ENCODE measurements around the gene FAM217A.
"Not testable (repeated sequence)": the region's sequence is repeated elsewhere in the genome, so short reads cannot be mapped to it uniquely, and the experiment has no call there.

FAM217A gene, protein sequence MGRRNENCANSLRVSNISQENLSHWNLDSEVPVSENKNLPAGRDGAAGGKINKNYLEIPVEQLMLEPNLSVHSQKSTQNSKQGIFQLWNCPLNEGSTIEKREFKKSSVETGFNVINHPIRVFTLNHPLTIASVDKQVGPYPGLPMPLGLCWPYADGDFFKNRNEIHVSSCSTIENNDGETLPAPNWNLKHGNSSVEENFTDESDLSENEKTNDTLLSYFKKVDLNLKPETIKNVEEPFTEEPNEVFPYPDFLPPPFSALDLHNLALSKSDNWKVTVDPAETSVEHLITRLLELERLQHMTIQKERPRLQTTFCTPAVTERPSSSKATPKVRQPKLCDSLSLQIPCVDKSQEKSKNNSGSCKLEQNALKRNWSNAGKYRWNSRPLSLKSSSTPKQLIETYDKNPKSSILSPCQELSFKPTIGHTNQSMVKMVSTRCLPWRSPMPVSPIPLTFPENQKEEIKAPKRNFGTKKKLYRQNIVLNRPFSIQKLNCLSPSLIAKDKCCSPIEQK

GRCh38 chr6:4078691-4079471, at the start of gene FAM217A:
FAM217A (minus strand) TSS chr6:4079137; CDS start chr6:4077414, 1,723 bp downstream.
- DNase-seq (ENCODE audit: low spot score) = no peak

GRCh38 chr6:4128072-4128471, 49.1 kb upstream of the FAM217A start:
- DNase-seq (ENCODE audit: low spot score) = no peak

GRCh38 chr6:4125933-4126864, 47.3 kb upstream of the FAM217A start:
- DNase-seq (ENCODE audit: low spot score) = no peak

DNA sequence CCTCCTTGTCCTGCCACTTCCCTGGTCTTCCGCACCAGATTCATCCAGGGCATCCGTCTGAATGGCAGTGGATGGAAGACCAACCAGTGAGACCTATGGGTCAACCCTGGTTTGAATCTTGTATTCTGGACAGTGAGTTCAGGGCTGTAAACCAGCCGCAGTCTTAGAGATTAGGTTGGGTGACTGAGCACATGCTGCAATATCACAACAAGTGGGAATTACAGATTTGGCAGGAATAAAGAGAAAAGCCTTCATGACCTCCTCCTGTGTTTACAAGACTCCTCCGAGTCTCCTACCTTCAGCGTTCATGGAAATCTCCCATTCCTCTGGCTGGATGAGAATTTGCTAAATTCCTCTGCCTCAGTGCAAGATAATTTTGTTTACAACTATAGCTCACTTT, 46.6 kb upstream of the FAM217A start:
- no peak for DNase-seq (ENCODE audit: low spot score)

- DNase-seq (ENCODE audit: low spot score) = no peak
Observed at GRCh38 chr6:4124351-4124750, 45.4 kb upstream of the FAM217A start.

DNA sequence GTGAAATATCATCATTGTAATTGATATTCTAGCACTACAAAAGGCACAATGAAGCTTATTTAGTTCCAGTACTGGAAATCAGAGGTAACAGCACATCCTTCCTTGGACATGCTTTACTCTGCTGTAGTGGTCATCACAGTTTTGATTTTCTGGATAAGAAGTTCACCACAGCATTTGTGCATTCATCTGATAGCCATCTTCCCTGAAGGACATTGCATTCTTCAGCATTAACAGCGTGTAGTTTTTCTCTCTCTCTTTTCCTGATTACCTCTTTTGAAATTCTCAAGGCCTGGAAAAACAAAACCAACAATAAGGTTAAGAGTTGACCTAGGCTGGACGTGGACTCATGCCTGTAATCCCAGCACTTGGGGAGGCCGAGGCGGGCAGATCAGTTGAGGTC, 36.8 kb upstream of the FAM217A start:
- no peak for DNase-seq (ENCODE audit: low spot score)

DNA sequence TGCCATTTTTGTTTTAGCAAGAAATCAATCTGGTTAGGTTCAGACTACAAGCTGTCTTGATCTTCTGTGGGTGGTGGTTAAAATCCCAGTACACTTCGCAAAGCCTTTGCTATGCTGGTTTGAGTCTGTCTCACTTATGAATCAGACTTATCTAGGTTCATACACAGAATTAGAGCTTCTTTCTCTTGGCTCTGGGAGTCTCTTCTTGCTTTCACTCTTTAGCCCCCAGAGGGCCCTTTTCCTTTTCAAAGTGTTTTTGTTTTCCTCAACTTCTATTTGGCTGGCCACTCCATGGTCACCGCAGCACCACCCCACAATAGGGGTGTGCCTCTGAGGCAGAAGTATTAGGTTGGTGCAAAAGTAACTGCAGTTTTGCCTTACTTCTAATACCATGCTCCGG, 35.2 kb upstream of the FAM217A start:
- DNase-seq (ENCODE audit: low spot score) = no peak

GRCh38 chr6:4113649-4114048, 34.7 kb upstream of the FAM217A start:
- DNase-seq (ENCODE audit: low spot score) = no peak

DNA sequence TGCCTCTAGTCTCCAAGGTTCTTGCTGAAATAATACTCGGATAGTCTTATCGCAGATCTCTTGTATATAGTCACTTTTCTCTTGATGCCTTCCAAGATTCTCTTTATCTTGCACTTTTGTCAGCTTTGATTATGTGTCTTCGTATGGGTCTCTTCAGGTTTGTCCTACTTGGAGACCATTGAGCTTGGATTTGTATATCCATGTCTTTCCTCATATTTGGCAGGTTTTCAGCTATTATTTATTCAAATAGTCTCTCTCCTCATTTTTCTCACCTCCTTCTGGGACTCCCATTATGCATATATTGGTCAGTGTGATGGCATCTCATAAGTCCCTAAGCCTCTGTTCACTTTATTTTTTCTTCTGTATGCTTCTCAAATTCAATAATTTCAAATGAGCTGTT, 33.4 kb upstream of the FAM217A start:
- DNase-seq (ENCODE audit: low spot score) = no peak

- DNase-seq (ENCODE audit: low spot score) = not testable (repeated sequence)
Observed at GRCh38 chr6:4109363-4109815, 30.5 kb upstream of the FAM217A start.

- DNase-seq (ENCODE audit: low spot score) = no peak
Observed at GRCh38 chr6:4108561-4109093, 29.7 kb upstream of the FAM217A start.

GRCh38 chr6:4107873-4108272, 28.9 kb upstream of the FAM217A start:
- DNase-seq (ENCODE audit: low spot score) = no peak

DNA sequence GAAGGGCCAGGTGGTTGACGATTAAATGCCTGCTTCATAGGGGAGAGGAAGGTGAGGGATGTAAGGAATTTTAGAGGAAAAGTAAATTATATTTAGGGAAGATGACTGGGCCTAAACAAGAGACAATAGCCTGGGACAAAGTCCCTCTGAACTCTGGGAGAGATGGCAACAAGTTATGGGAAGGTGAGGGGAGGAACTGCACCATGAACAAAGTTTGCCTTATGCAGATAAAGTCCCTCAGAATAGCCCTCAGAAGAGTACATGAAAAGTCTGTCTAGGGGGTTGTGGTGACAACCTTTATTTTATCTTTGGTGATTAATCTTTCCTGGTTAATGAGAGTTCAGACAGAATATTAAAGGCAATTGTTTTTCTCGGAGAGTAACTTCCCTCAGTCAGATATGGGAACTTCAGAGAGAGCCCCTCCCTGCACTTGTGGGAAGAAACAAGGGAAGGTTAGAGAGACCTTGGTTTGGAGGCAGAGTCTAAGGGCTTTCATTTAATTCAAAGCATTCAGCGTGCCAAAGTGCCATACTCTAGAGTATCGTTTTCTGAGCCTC, 27.1 kb upstream of the FAM217A start:
- no peak for DNase-seq (ENCODE audit: low spot score)

DNA sequence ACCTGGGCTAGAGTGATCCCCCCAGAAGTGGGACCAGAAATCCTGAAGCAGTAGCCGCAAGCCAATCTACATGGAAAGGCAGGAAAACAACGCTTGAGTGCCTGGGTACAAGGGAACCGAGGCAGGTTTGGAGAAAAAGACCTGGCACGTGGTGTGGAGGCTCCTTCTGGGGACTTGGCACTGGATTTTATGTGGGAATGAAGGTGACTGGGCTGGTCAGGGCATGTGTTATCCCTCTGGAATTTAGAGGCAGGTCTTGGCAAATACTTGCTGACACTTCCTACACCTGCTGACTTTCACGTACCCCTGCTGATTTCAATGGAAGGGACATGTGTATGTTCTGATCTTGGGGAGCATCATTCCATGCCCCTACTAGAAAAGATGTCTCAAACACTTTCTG, 25.0 kb upstream of the FAM217A start:
- DNase-seq (ENCODE audit: low spot score) = no peak

DNA sequence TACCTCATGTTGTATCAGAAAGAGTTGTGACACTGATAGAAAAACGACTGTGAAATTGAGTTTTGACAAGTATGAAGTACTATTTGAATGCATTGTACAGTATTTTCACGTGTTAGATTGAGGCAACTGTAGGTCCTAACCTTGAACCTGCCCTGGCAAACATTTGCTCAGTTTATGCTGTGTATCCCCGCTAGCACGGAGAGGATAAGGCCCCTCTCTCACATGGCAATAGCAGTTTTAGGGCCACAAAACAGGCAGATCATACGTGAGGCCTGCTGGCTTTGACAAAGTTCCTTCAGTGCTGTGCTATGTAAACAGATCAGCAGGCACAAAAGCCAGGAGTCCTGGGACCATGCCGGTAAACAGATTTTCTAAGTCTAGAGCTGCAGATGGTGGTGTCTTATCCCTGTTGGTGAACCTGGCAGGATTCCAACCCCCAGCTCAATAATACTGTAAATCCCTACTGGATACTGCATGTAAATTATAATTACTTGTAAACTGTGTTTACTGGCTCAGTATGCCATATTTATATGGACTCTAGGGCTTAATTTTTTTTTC, 23.8 kb upstream of the FAM217A start:
- no peak for DNase-seq (ENCODE audit: low spot score)

DNA sequence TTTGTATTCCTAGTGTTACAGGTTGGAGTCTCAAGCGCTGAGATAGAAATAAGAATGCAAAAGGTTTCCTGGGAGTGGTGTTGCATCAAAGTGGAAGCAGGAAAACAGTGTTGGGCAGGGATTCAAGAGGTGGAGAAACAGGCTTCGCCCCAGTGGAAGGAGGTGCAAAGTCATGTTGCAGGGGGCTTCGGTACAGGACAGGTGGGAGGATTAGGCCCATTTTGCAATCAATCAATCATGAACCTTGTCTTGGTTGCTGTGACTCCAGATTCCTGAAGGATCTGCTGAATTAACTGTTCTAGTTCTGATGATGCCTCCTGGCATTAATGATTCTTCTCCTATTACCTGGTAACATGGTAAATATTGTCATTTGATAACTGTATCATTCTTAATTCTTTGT, 22.4 kb upstream of the FAM217A start:
- DNase-seq (ENCODE audit: low spot score) = no peak

- no peak for DNase-seq (ENCODE audit: low spot score)
Observed at GRCh38 chr6:4100655-4101054, 21.7 kb upstream of the FAM217A start.

DNA sequence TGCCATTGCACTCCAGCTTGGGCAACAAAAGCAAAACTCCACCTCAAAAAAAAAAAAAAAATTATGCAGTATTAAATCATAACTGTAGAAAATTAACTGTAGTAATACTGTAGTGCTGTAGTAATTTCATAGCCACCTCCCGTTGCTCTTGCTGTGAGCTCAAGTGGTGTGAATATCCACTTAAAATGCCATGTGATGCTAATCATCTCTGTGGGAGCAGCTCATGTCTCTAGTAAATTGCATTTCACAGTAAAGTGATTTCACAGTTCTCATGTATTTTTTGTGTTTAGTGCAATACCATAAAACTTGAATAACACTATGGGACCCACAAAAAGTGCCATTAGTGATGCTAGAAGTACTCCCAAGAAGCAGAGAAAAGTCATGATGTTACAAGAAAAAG, 14.4 kb upstream of the FAM217A start:
- DNase-seq (ENCODE audit: low spot score) = no peak

GRCh38 chr6:4091941-4092340, 13.0 kb upstream of the FAM217A start:
- DNase-seq (ENCODE audit: low spot score) = no peak

DNA sequence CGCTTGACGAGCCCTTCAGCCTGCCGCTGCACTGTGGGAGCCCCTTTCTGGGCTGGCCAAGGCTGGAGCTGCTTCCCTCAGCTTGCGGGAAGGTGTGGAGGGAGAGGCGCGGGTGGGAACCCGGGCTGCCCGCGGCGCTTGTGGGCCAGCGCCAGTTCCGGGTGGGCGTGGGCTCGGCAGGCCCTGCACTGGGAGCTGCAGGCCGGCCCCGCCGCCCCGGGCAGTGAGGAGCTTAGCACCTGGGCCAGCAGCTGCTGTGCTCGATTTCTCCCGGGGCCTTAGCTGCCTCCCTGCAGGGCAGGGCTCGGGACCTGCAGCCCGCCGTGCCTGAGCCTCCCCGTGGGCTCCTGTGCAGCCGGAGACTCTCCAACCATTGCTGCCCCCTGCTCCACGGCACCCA, 11.1 kb upstream of the FAM217A start:
- not testable (repeated sequence) for DNase-seq (ENCODE audit: low spot score)

DNA sequence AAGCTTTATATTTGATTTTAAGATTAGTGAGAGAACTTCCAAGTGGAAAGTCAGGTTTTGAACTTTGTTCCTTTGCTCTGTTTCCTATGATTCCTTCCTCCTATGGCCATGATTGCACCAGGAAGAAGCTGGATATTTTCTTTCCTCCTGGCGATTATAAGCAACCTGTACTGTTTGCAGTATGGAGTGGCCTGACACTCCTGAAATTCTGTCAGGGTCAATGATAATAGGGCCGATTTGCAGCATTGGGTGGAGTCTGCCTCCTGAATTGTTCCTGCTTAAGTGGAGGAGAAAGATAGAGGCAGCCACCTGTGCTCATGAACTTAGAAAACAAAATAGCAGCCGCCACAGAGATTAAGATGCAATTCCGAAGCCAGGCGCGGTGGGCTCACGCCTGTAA, 9.8 kb upstream of the FAM217A start:
- no peak for DNase-seq (ENCODE audit: low spot score)

Measured in globus pallidus (tissue), 1 donor.